ENCODE measurements around the gene PTPRE. TPM values are rescaled to one million over a fixed set of nuclear protein-coding genes. Genes with fewer than 3 reads are reported as not detected.

Gene PTPRE
- total RNA-seq, 3 donors from 2014 or later (not counting 1 experiment from before 2014, with no cell fraction given): 274 to 280 (median 275) TPM

GRCh38 chr10:127945948-127946711, 39.2 kb downstream of the PTPRE start:
- H3K36me3 Mint-ChIP-seq: no peaks in the 10 kb centered on the region
- intact Hi-C loops (cut with micrococcal nuclease): no loop called here
- H3K27ac ChIP-seq (ENCODE audit: low read length): no peak overlapping the region
- peak in 1 of 3 donors; percentile 11 for ATAC-seq
- H3K27me3 ChIP-seq (ENCODE audit: control insufficient read depth, insufficient read depth, low read length): no peaks in the 10 kb centered on the region
- no peaks in the 10 kb centered on the region for H3K9me3 ChIP-seq (ENCODE audit: control insufficient read depth, insufficient read depth, low read length)
- H3K4me3 ChIP-seq (ENCODE audit: low read length): no peak overlapping the region
- H3K4me1 Mint-ChIP-seq: peaks cover 0 to 14% of the 10 kb centered on the region in 2 donors
- H3K36me3 ChIP-seq (ENCODE audit: control insufficient read depth, insufficient read depth, low read length): no peaks in the 10 kb centered on the region
- no peaks in the 10 kb centered on the region for H3K4me1 ChIP-seq (ENCODE audit: control insufficient read depth, insufficient read depth, low read length)
- no peak overlapping the region for H3K4me3 Mint-ChIP-seq
- H3K27me3 Mint-ChIP-seq (ENCODE audit: low read depth in 2 of 2): peaks cover 9% of the 10 kb centered on the region in 2 donors
- no peaks in the 10 kb centered on the region for H3K9me3 Mint-ChIP-seq
- DNase-seq: no peak
- WGBS (ENCODE audit: insufficient coverage): 81% methylated on average over 2 of the region's 6 CpGs
- no peak overlapping the region for H3K27ac Mint-ChIP-seq
- no peak for TF ChIP-seq CTCF (IDR thresholded peaks at IDR 0.05)

GRCh38 chr10:127947211-127947610, 40.3 kb downstream of the PTPRE start:
- Histone ChIP-seq H3K27me3 (ENCODE audit: control insufficient read depth, insufficient read depth, low read length) (no peaks in the 10 kb centered on the region), H3K4me1 (ENCODE audit: control insufficient read depth, insufficient read depth, low read length) (no peaks in the 10 kb centered on the region), H3K27ac (ENCODE audit: low read length) (no peak overlapping the region), H3K9me3 (ENCODE audit: control insufficient read depth, insufficient read depth, low read length) (no peaks in the 10 kb centered on the region), H3K4me3 (ENCODE audit: low read length) (no peak overlapping the region), H3K36me3 (ENCODE audit: control insufficient read depth, insufficient read depth, low read length) (no peaks in the 10 kb centered on the region)
- Mint-ChIP-seq H3K9me3 (no peaks in the 10 kb centered on the region), H3K4me3 (no peak overlapping the region), H3K27me3 (ENCODE audit: low read depth in 2 of 2) (peaks cover 3 to 9% of the 10 kb centered on the region in 2 donors), H3K27ac (no peak overlapping the region), H3K36me3 (no peaks in the 10 kb centered on the region), H3K4me1 (peaks cover 0 to 14% of the 10 kb centered on the region in 2 donors)
- DNase-seq: no peak
- TF ChIP-seq CTCF (IDR thresholded peaks at IDR 0.05): no peak
- intact Hi-C loops (cut with micrococcal nuclease): no loop called here
- ATAC-seq: no peak
- no CpG with 5 or more reads among the region's 1 CpG for WGBS (ENCODE audit: insufficient coverage)

- Histone ChIP-seq H3K9me3 (ENCODE audit: control insufficient read depth, insufficient read depth, low read length) (no peaks in the 10 kb centered on the region), H3K27me3 (ENCODE audit: control insufficient read depth, insufficient read depth, low read length) (no peaks in the 10 kb centered on the region), H3K4me3 (ENCODE audit: low read length) (no peak overlapping the region), H3K36me3 (ENCODE audit: control insufficient read depth, insufficient read depth, low read length) (no peaks in the 10 kb centered on the region), H3K27ac (ENCODE audit: low read length) (no peak overlapping the region), H3K4me1 (ENCODE audit: control insufficient read depth, insufficient read depth, low read length) (no peaks in the 10 kb centered on the region)
- DNase-seq: no peak
- H3K36me3 Mint-ChIP-seq: no peaks in the 10 kb centered on the region
- intact Hi-C loops (cut with micrococcal nuclease): no loop called here
- ATAC-seq: no peak
- peaks cover 0 to 10% of the 10 kb centered on the region in 2 donors for H3K27me3 Mint-ChIP-seq (ENCODE audit: low read depth in 2 of 2)
- WGBS (ENCODE audit: insufficient coverage): 85% methylated on average over 5 of the region's 5 CpGs
- peaks cover 0 to 14% of the 10 kb centered on the region in 2 donors for H3K4me1 Mint-ChIP-seq
- no peaks in the 10 kb centered on the region for H3K9me3 Mint-ChIP-seq
- no peak overlapping the region for H3K27ac Mint-ChIP-seq
- TF ChIP-seq CTCF (IDR thresholded peaks at IDR 0.05): no peak
- H3K4me3 Mint-ChIP-seq: no peak overlapping the region
Measured at GRCh38 chr10:127948791-127949190, 41.9 kb downstream of the PTPRE start.

- Mint-ChIP-seq H3K36me3 (no peaks in the 10 kb centered on the region), H3K27ac (no peak overlapping the region), H3K9me3 (no peaks in the 10 kb centered on the region), H3K27me3 (ENCODE audit: low read depth in 2 of 2) (peaks cover 0 to 5% of the 10 kb centered on the region in 2 donors), H3K4me1 (peaks cover 0 to 14% of the 10 kb centered on the region in 2 donors), H3K4me3 (no peak overlapping the region)
- DNase-seq (no peak), ATAC-seq (no peak)
- Histone ChIP-seq H3K4me1 (ENCODE audit: control insufficient read depth, insufficient read depth, low read length) (no peaks in the 10 kb centered on the region), H3K36me3 (ENCODE audit: control insufficient read depth, insufficient read depth, low read length) (no peaks in the 10 kb centered on the region), H3K27ac (ENCODE audit: low read length) (no peak overlapping the region), H3K27me3 (ENCODE audit: control insufficient read depth, insufficient read depth, low read length) (no peaks in the 10 kb centered on the region), H3K9me3 (ENCODE audit: control insufficient read depth, insufficient read depth, low read length) (no peaks in the 10 kb centered on the region), H3K4me3 (ENCODE audit: low read length) (no peak overlapping the region)
- WGBS (ENCODE audit: insufficient coverage): 84% methylated on average over 3 of the region's 3 CpGs
- TF ChIP-seq CTCF (IDR thresholded peaks at IDR 0.05): no peak
- intact Hi-C loops (cut with micrococcal nuclease): no loop called here
Measured at GRCh38 chr10:127949831-127950230, 42.9 kb downstream of the PTPRE start.
